ENCODE data around the gene SLAMF1. TPM values are rescaled to one million over a fixed set of nuclear protein-coding genes. Genes with fewer than 3 reads are reported as not detected.
"Not testable (repeated sequence)": the region's sequence is repeated elsewhere in the genome, so short reads cannot be mapped to it uniquely, and the experiment has no call there.

Gene SLAMF1
- total RNA-seq, 4 donors from 2014 or later = 0.09 to 0.26 TPM; not detected in 2

GRCh38 chr1:160569806-160570205 is 77.0 kb downstream of the SLAMF1 start:
- intact Hi-C loops (cut with DNase I; ENCODE audit: low total_unique reads) = no loop called here
- Histone ChIP-seq H3K27ac (no peak overlapping the region), H3K36me3 (no peaks in the 10 kb centered on the region), H3K4me1 (no peaks in the 10 kb centered on the region), H3K4me3 (no peak overlapping the region), H3K9me3 (no peaks in the 10 kb centered on the region), H3K27me3 (no peaks in the 10 kb centered on the region)
- DNase-seq = no peak
- TF ChIP-seq, protein P1, sequence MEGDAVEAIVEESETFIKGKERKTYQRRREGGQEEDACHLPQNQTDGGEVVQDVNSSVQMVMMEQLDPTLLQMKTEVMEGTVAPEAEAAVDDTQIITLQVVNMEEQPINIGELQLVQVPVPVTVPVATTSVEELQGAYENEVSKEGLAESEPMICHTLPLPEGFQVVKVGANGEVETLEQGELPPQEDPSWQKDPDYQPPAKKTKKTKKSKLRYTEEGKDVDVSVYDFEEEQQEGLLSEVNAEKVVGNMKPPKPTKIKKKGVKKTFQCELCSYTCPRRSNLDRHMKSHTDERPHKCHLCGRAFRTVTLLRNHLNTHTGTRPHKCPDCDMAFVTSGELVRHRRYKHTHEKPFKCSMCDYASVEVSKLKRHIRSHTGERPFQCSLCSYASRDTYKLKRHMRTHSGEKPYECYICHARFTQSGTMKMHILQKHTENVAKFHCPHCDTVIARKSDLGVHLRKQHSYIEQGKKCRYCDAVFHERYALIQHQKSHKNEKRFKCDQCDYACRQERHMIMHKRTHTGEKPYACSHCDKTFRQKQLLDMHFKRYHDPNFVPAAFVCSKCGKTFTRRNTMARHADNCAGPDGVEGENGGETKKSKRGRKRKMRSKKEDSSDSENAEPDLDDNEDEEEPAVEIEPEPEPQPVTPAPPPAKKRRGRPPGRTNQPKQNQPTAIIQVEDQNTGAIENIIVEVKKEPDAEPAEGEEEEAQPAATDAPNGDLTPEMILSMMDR (IDR thresholded peaks at IDR 0.05) = no peak
- TF ChIP-seq POLR2A (IDR thresholded peaks at IDR 0.05) = no peak

- Histone ChIP-seq H3K27me3 (no peaks in the 10 kb centered on the region), H3K27ac (no peak overlapping the region), H3K9me3 (no peaks in the 10 kb centered on the region), H3K4me1 (no peaks in the 10 kb centered on the region), H3K36me3 (no peaks in the 10 kb centered on the region), H3K4me3 (no peak overlapping the region)
- intact Hi-C loops (cut with DNase I; ENCODE audit: low total_unique reads) = no loop called here
- no peak for TF ChIP-seq POLR2A (IDR thresholded peaks at IDR 0.05)
- TF ChIP-seq, protein P1 (IDR thresholded peaks at IDR 0.05) = no peak
- no peak for DNase-seq
Observed at GRCh38 chr1:160567858-160568682, 78.8 kb downstream of the SLAMF1 start.

DNA sequence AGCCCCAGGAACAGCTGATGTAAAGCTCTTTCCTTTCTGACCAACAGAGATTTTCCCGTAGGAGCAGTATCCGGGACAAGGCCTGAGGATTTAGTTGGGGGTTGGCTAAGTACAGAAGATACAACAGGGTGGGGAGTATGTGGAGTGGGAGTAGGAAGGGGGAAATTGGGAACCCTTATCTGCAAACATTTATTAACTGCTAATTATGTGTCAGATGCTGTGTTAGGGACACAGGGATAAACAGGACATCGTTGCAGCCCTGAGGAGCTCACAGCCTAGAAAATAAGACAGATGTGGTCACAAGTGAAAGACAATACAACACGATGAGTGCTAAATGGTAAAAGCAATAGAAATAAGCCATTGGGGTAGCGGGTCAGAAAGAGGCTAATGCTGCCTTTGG is 79.5 kb downstream of the SLAMF1 start:
- no peaks in the 10 kb centered on the region for H3K27me3 ChIP-seq
- H3K4me1 ChIP-seq = no peaks in the 10 kb centered on the region
- H3K9me3 ChIP-seq = no peaks in the 10 kb centered on the region
- no peaks in the 10 kb centered on the region for H3K36me3 ChIP-seq
- intact Hi-C loops (cut with DNase I; ENCODE audit: low total_unique reads) = no loop called here
- H3K27ac ChIP-seq = no peak overlapping the region
- DNase-seq = no peak
- TF ChIP-seq, protein P1 (IDR thresholded peaks at IDR 0.05) = no peak
- no peak for TF ChIP-seq POLR2A (IDR thresholded peaks at IDR 0.05)
- H3K4me3 ChIP-seq = no peak overlapping the region

DNA sequence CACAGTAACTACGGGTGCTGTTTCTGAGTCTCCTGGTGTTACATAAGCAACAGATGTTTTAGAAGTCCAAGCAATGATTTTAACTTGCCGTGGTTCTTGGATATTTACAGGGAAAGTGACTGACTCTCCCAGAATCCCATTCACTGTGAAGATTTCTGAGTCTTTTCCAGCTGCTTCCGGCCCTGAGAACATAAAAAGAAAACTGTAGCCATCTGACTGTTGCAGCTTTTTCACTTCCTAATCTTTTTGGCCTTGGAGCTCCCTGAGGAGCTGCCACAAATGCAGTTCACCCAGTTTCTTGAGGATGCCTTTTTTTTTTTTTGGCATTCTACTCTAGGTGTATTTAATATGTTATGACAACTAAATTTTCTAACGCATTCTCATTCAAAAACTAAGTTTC is 81.3 kb downstream of the SLAMF1 start:
- Histone ChIP-seq H3K27ac (no peak overlapping the region), H3K4me3 (no peak overlapping the region), H3K4me1 (no peaks in the 10 kb centered on the region), H3K27me3 (no peaks in the 10 kb centered on the region), H3K9me3 (no peaks in the 10 kb centered on the region), H3K36me3 (no peaks in the 10 kb centered on the region)
- DNase-seq = no peak
- no peak for TF ChIP-seq POLR2A (IDR thresholded peaks at IDR 0.05)
- TF ChIP-seq, protein P1 (IDR thresholded peaks at IDR 0.05) = no peak
- intact Hi-C loops (cut with DNase I; ENCODE audit: low total_unique reads) = no loop called here

DNA sequence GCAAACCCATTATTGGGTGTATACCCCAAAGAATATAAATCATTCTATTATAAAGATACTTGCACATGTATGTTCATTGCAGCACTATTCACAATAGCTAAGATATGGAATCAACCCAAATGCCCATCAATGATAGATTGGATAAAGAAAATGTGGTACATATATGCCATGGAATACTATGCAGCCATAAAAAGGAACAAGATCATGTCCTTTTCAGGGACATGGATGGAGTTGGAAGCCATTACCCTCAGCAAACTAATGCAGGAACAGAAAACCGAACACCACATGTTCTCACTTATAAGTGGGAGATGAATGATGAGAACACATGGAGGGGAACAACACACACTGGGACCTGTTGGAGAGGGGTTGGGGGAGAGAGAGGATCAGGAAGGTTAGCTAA is 83.6 kb downstream of the SLAMF1 start:
- H3K9me3 ChIP-seq; intact Hi-C loops (cut with DNase I; ENCODE audit: low total_unique reads); H3K36me3 ChIP-seq; H3K4me1 ChIP-seq; H3K27me3 ChIP-seq; H3K27ac ChIP-seq; H3K4me3 ChIP-seq; DNase-seq: not testable (repeated sequence)

- H3K27me3 ChIP-seq; DNase-seq; H3K4me3 ChIP-seq; H3K9me3 ChIP-seq; H3K4me1 ChIP-seq; intact Hi-C loops (cut with DNase I; ENCODE audit: low total_unique reads); H3K27ac ChIP-seq; H3K36me3 ChIP-seq: not testable (repeated sequence)
Observed at GRCh38 chr1:160562745-160563144, 84.1 kb downstream of the SLAMF1 start.

All from uterus (tissue), 4 donors.